GM12878 (cell line): ENCODE data around the gene GFOD2. TPM values are rescaled to one million over a fixed set of nuclear protein-coding genes. Genes with fewer than 3 reads are reported as not detected.

Experiments used
- ATAC-seq: fragments of 200-7000 bp; cut with Tn5 transposase; 3 replicates; pipeline ENCODE4 v1.9.1; 2020; ENCODE audit warnings: mild to moderate bottlenecking, moderate library complexity
- BruUV-seq: library from RNA; stranded (reverse); fragments of 400-500 nt; replicated peaks from 2 replicates; lab custom pipeline; 2021; lab: Mats Ljungman, UMichigan
- CTCF ChIA-PET: fragments of 300-600 bp; sonication (Branson Sonifier 250); formaldehyde crosslinking; extraction: SDS; loops from one replicate; lab custom pipeline; 2021; ENCODE audit warnings: inconsistent platforms; lab: Yijun Ruan, JAX
- POLR2A ChIA-PET: fragments of 350-600 bp; formaldehyde crosslinking; extraction: SDS; loops from one replicate; lab custom pipeline; 2021; ENCODE audit warnings: inconsistent platforms; lab: Charles Lee
- RAD21 ChIA-PET: fragments of 300-600 bp; sonication (Branson Sonifier 250); formaldehyde crosslinking; loops from one replicate; lab custom pipeline; 2023; ENCODE audit warnings: antibody characterized with exemption; ENCODE audit not compliant: unreplicated experiment; lab: Charles Lee
- SMC1A ChIA-PET: fragments of 300-600 bp; sonication (Branson Sonifier 250); formaldehyde crosslinking; loops from one replicate; lab custom pipeline; 2023; ENCODE audit not compliant: unreplicated experiment, uncharacterized antibody; lab: Charles Lee
- DNase-seq: peaks from one replicate; pipeline ENCODE4 v3.0.0-alpha.2; 2011; ENCODE audit warnings: low read depth, low spot score
- FAIRE-seq: peaks from 3 replicates; lab custom pipeline; 2011; peaks lifted over from hg19 to GRCh38; lab: Jason Lieb, UNC
- H2AFZ ChIP-seq: 2 replicates; pipeline ENCODE4 v1.6.0; 2011; ENCODE audit warnings: low read depth, low read length, control low read depth; ENCODE audit not compliant: control insufficient read depth
- H3K27ac ChIP-seq: 2 replicates; pipeline ENCODE4 v1.5.1; 2011; ENCODE audit warnings: control low read depth; ENCODE audit not compliant: control insufficient read depth, insufficient read depth
- H3K27me3 ChIP-seq, 2 experiments: replicated peaks in 1 of 2; 2 replicates each; pipeline versions ENCODE4 v1.6.0 to v1.6.1; 2011; ENCODE audit warnings: low read length in 1 of 2; ENCODE audit not compliant: control insufficient read depth in 2 of 2, insufficient read depth in 2 of 2
- H3K36me3 ChIP-seq, 2 experiments: 2 replicates each; pipeline ENCODE4 v1.5.1; 2011; ENCODE audit warnings: low read length in 1 of 2; ENCODE audit not compliant: control insufficient read depth in 2 of 2, insufficient read depth in 2 of 2
- H3K4me1 ChIP-seq: 2 replicates; pipeline ENCODE4 v1.6.1; 2011; ENCODE audit warnings: mild to moderate bottlenecking, low read length, moderate library complexity, mixed read lengths; ENCODE audit not compliant: control insufficient read depth, insufficient read depth
- H3K4me2 ChIP-seq: 2 replicates; pipeline ENCODE4 v1.6.0; 2011; ENCODE audit warnings: control low read depth; ENCODE audit not compliant: control insufficient read depth, insufficient read depth
- H3K4me3 ChIP-seq: fragments of 200-600 bp; sonication (generic); 2 replicates; pipeline ENCODE4 v1.5.1; 2016
- H3K79me2 ChIP-seq: 2 replicates; pipeline ENCODE4 v1.6.0; 2011; ENCODE audit warnings: low read length; ENCODE audit not compliant: control insufficient read depth, insufficient read depth
- H3K9ac ChIP-seq: 2 replicates; pipeline ENCODE4 v1.8.0; 2011; ENCODE audit warnings: low read length, control low read depth, mixed read lengths; ENCODE audit not compliant: control insufficient read depth, insufficient read depth
- H3K9me3 ChIP-seq: replicated peaks from 3 replicates; pipeline ENCODE4 v1.5.1; 2011; ENCODE audit warnings: mild to moderate bottlenecking, low read length; ENCODE audit not compliant: control insufficient read depth, insufficient read depth
- H4K20me1 ChIP-seq: 2 replicates; pipeline ENCODE4 v1.6.0; 2011; ENCODE audit not compliant: control insufficient read depth, insufficient read depth
- ZBTB33 ChIP-seq: fragments of 450-650 bp; IDR thresholded peaks from 2 replicates; pipeline ENCODE4 v1.6.1; 2017; ENCODE audit warnings: mild to moderate bottlenecking
- WGBS: methylation state at CpG from one replicate; pipeline ENCODE4 v1.1.6; 2016; ENCODE audit warnings: low lambda C conversion rate; ENCODE audit not compliant: insufficient replicate concordance, insufficient coverage; ENCODE audit errors: missing lambda C conversion rate; 5-methylcytosine and 5-hydroxymethylcytosine counted together
- in situ Hi-C: fragments of 300-500 bp; cut with MboI; formaldehyde crosslinking; loops from 9 replicates; pipeline ENCODE4 v1.14.3; 2018; ENCODE audit warnings: mixed read lengths
- intact Hi-C: fragments of 100-400 bp; cut with micrococcal nuclease; formaldehyde crosslinking; loops from one replicate; pipeline ENCODE4 v1.14.2; 2022; ENCODE audit not compliant: unreplicated experiment
- polyA plus RNA-seq, 11 experiments: library from polyadenylated mRNA; depleted of rRNA in 4 of 11; unstranded in 6 of 11; stranded (reverse) in 5 of 11; fragments of >200 nt; fragmentation: Nextera tagmentation in 4 of 11; fragmentation: Illumina TruSeq in 1 of 11; extraction: Ambion mirVana in 4 of 11; extraction: Trizol in 1 of 11; gene quantifications; 1 replicate in 1 of 11; 2 replicates in 10 of 11; pipeline versions ENCODE4 v1.2.1 to v1.2.3, GENCODE V29; 2011 to 2016; ENCODE audit warnings: inconsistent platforms in 2 of 11, missing spikeins in 2 of 11, low read depth in 1 of 11
- total RNA-seq, 4 experiments: library from RNA; depleted of rRNA in 3 of 4; stranded (reverse); fragments of >200 nt in 3 of 4; fragmentation: Illumina TruSeq in 1 of 4; extraction: Trizol in 1 of 4; gene quantifications; 2 replicates each; pipeline versions ENCODE4 v1.2.1 to v1.2.3, GENCODE V29; 2013 to 2021
- TF ChIP-seq, protein P1 (sequence below): fragments of 450-650 bp; IDR thresholded peaks from 2 replicates; pipeline ENCODE4 v1.6.1; 2017; ENCODE audit warnings: antibody characterized with exemption, mild to moderate bottlenecking, moderate library complexity

The GFOD2 gene
- total and polyA plus RNA-seq, 10 of the 15 experiments (the other 5 are each of a cell fraction or from before 2014, with no cell fraction given), result 2.0 to 15.9 (median 12.0) TPM

DNA sequence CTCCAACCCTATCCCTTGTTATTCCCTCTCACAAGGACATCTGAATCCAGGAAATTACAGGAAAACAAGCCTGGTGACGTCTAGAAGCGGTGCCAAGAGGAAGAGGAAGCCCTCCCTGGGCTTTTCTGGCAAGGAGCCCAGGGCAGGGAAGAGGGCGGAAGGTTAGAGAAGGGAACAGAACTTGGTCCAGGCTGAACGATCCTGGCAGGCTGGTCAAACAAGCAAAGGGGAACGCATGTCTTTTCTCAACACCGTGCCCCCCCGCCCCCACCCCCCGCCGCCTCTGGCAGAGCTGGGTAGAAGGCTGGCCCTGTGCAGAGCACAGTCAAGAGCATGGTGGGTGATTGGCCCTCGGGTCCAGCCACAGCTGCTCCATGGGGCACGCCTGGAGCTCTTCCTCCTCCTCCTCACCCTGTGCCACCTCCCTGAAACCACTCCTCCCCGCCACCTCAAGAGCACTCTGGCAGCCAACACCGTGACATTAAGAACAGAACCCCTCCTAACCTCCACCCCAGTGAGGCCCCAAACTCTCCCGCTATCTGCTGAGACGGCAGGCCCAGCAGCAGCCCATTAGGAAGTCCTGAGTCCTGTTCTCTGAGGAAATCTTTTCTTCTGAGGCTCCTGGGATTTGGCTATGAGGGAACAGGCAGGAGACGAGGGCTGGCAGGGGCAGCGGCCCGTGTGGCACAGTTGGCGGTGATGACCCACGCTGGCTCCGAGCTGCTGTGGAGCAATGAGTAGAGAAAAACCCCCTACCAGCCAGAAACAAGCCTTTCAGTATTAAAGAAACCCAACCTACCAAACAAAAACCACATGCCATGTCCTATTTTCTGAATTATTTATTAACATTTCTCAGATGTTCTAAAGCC lies 45.2 kb downstream of the GFOD2 start:
- FAIRE-seq (no peak), ATAC-seq (peak; percentile 36), DNase-seq (no peak)
- in situ Hi-C loops (no loop called here), intact Hi-C loops (loop anchor here (2.0 to 5.0 kb wide), 3 partner anchors 43 to 255 kb away; partner anchors contain the start of genes GFOD2, RANBP10 and TSNAXIP1)
- no peak overlapping the region for H3K27ac ChIP-seq
- POLR2A ChIA-PET, result interaction anchor here (0.5 kb wide), 1 partner anchor 40 kb away, joined by 4 read pairs; no protein-coding TSS in a partner anchor
- no peak overlapping the region for H3K4me2 ChIP-seq
- H3K36me3 ChIP-seq, result no peaks in the 10 kb centered on the region
- peak; percentile 68 for TF ChIP-seq ZBTB33
- TF ChIP-seq, protein P1, sequence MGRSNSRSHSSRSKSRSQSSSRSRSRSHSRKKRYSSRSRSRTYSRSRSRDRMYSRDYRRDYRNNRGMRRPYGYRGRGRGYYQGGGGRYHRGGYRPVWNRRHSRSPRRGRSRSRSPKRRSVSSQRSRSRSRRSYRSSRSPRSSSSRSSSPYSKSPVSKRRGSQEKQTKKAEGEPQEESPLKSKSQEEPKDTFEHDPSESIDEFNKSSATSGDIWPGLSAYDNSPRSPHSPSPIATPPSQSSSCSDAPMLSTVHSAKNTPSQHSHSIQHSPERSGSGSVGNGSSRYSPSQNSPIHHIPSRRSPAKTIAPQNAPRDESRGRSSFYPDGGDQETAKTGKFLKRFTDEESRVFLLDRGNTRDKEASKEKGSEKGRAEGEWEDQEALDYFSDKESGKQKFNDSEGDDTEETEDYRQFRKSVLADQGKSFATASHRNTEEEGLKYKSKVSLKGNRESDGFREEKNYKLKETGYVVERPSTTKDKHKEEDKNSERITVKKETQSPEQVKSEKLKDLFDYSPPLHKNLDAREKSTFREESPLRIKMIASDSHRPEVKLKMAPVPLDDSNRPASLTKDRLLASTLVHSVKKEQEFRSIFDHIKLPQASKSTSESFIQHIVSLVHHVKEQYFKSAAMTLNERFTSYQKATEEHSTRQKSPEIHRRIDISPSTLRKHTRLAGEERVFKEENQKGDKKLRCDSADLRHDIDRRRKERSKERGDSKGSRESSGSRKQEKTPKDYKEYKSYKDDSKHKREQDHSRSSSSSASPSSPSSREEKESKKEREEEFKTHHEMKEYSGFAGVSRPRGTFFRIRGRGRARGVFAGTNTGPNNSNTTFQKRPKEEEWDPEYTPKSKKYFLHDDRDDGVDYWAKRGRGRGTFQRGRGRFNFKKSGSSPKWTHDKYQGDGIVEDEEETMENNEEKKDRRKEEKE, result no peak
- H3K79me2 ChIP-seq, result no peaks in the 10 kb centered on the region
- SMC1A ChIA-PET, result interaction anchor here (0.7 to 2.2 kb wide), 8 partner anchors 21 to 143 kb away, joined by 3 to 8 read pairs (median 4); partner anchors contain the start of gene CTCF
- no peak overlapping the region for H3K9ac ChIP-seq
- CTCF ChIA-PET, result interaction anchor here (0.6 to 11.9 kb wide), 19 partner anchors 12 to 509 kb away, joined by 3 to 196 read pairs (median 6); partner anchors contain the start of genes GFOD2, RANBP10 and TSNAXIP1
- peaks cover 15% of the 10 kb centered on the region for H3K4me1 ChIP-seq
- RAD21 ChIA-PET, result interaction anchor here (1.5 to 3.1 kb wide), 5 partner anchors 12 to 255 kb away, joined by 4 to 19 read pairs (median 12); partner anchors contain the start of genes RANBP10 and TSNAXIP1
- BruUV-seq, result no TSS peak
- H2AFZ ChIP-seq, result no peak overlapping the region
- H4K20me1 ChIP-seq, result no peaks in the 10 kb centered on the region
- H3K27me3 ChIP-seq, result no peaks in the 10 kb centered on the region
- no peaks in the 10 kb centered on the region for H3K9me3 ChIP-seq
- 59% methylated on average over 19 of the region's 21 CpGs for WGBS
- H3K4me3 ChIP-seq, result no peak overlapping the region
